Cardiac ventricle fibroblast (primary cell): ENCODE data around the gene THAP10. TPM values are rescaled to one million over a fixed set of nuclear protein-coding genes. Genes with fewer than 3 reads are reported as not detected.

ENCODE experiments used
- total RNA-seq: library from RNA; depleted of rRNA; stranded (reverse); fragments of >200 nt; gene quantifications from 2 replicates; pipeline ENCODE4 v1.2.3, GENCODE V29; 2015

THAP10 gene
- 1.5 and 3.0 TPM in 2 replicates for total RNA-seq

DNA sequence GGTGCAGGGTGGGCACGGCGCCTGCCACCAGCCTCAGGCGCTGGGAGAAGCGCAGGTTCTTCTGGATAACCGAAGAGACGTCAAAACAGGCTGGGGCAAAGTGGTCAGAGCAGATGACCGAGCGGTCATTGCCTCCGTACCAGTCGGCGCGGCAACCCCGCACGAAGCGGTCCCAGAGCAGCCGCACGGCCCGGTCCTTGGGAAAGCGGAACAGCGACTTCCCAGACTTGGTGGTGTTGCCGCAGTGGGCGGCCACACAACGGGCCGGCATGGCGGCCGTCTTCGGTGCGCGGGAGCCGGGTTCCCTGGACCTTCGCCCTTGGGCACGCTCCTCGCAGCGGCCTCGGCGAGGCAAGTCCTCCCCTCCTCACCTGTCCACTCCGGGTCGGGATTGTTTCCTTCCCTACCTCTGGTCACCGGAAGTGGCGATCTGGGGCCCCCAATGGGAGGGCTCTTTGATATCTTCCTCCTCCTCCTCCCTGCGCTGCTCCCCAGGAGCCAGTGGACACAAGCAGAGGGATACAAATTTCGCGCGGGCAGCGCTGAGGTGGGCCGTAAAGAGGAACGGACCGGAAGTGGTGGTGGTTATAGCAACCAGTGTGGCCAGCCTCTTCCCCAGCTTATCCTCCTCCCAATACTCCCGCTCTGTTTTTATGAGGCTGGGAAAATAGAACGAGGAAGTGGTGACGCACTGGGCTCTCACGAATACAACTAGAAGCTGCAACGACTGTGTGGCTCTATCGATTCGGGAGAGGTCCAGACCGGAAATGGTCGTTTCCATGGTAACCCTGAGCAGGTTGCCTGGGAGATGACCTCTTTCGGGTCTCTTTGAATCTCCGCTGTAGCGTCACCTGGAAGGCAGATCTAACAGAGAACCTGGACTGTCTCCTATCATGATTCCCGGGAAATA lies at the start of gene THAP10, which contains the start of gene LRRC49:
TSS of gene THAP10 (minus strand) at position 432 of the 910 bp plus-strand sequence. CDS start at position 271, 161 bp downstream.
TSS of gene LRRC49 (plus strand) at position 825 of the 910 bp plus-strand sequence. CDS start at position 894, 69 bp downstream.

DNA sequence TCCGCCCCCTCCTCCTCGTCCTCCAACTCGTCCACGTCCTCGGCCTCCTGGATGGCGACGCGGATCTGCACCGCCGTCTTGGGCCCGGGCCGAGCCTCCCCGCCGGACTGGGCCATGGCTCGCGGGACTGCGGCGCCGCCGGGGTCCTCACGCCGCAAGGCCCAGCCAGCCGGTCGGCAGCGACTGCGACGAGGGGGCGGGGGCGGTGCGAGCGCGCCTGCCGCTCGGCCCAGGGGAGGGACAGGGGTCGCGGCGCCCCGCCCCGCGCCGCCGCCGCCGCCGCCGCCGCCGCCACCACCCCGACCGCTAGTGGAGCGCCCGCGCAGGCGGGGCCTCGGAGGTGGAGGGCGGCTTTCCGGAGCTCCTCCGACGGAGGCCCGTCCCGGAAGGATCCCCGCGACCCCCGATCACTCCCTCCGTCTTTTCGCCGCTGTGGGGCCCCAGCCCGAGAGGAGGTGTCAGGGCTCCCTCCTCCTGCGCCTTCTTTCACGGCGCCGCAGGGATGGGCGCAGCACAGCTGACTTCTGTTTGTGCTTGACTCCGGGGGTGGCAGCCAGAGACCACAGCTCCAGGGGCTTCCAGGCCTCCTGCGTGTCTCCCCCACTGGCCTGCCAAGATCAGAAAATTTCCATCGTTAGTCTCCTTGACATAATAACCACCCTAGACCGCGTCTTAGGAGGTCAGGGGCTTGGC lies 38.1 kb downstream of the THAP10 start, which contains the start of gene LARP6:
TSS of gene LARP6 (minus strand) at position 185 of the 693 bp plus-strand sequence. CDS start at position 116, 69 bp downstream.

Other genes starting within 250 kb of the THAP10 start
- gene UACA, start 128.9 kb downstream of the THAP10 start, total RNA-seq, result 41.1 and 44.5 TPM in 2 replicates
- gene LARP6, start 38.3 kb downstream of the THAP10 start, total RNA-seq, result 65.8 and 133 TPM in 2 replicates
- 2.7 and 6.0 TPM in 2 replicates for gene LRRC49, start 393 bp upstream of the THAP10 start, total RNA-seq
- gene THSD4, start 223.0 kb upstream of the THAP10 start, total RNA-seq, result 2.3 and 3.2 TPM in 2 replicates